Endothelial cell of umbilical vein (primary cell): ENCODE results near the gene PRRC2A.

Experiments used
- POLR2A ChIP-seq: IDR thresholded peaks from 2 replicates; pipeline ENCODE4 v1.6.1; 2012; ENCODE audit warnings: low read depth, mild to moderate bottlenecking, control low read depth, low read length
- TF ChIP-seq, protein P1 (sequence below), 2 donors: IDR thresholded peaks; 1 replicate in 1 of 2; 2 replicates in 1 of 2; pipeline ENCODE4 v1.5.1; 2011; ENCODE audit warnings: low read length in 2 of 2, mild to moderate bottlenecking in 2 of 2, moderate library complexity in 2 of 2, control low read depth in 1 of 2, inconsistent platforms in 1 of 2, low read depth in 1 of 2; ENCODE audit not compliant: insufficient read depth in 1 of 2; ENCODE audit errors: extremely low read depth in 1 of 2

DNA sequence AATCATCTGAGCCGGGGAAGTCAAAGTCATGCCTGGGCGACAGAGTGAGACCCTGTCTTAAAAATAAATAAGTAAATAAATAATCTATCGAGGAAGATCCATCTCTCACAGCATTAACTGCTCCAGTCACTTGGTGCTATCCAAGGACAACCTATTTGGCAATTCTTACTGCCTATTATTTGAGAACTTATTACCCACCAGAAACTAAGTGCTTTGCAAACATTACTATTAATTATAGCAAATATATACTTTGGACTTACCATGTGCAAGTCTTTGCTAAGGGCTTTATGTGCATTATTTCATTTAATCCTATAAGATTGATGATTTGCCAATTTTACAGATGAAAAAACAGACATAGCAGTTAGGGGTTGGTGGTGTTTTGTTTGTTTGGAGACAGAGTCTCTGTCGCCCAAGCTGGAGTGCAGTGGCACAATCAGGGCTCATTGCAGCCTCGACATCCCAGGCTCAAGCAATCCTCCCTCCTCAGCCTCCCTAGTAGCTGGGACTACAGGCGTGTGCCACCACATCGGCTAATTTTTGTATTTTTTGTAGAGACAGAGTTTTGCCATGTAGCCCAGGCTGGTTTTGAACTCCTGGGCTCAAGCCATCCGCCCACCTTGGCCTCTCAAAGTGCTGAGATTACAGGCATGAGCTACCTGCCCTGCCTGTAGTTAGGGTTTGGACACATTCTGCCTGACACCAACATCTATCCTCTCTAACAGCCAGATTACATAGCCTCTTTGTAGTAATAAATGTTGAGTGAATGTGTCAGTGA lies 34.2 kb downstream of the PRRC2A start:
- TF ChIP-seq, protein P1, sequence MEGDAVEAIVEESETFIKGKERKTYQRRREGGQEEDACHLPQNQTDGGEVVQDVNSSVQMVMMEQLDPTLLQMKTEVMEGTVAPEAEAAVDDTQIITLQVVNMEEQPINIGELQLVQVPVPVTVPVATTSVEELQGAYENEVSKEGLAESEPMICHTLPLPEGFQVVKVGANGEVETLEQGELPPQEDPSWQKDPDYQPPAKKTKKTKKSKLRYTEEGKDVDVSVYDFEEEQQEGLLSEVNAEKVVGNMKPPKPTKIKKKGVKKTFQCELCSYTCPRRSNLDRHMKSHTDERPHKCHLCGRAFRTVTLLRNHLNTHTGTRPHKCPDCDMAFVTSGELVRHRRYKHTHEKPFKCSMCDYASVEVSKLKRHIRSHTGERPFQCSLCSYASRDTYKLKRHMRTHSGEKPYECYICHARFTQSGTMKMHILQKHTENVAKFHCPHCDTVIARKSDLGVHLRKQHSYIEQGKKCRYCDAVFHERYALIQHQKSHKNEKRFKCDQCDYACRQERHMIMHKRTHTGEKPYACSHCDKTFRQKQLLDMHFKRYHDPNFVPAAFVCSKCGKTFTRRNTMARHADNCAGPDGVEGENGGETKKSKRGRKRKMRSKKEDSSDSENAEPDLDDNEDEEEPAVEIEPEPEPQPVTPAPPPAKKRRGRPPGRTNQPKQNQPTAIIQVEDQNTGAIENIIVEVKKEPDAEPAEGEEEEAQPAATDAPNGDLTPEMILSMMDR (IDR thresholded peaks at IDR 0.05; ENCODE audit: extremely low read depth in 1 of 2, insufficient read depth in 1 of 2, low read depth in 1 of 2, low read length in 2 of 2) = no peak
- TF ChIP-seq POLR2A = no peak
